HEK293 (cell line): ENCODE data around the gene GSK3B.
"Not testable (repeated sequence)": the region's sequence is repeated elsewhere in the genome, so short reads cannot be mapped to it uniquely, and the experiment has no call there.

Experiments
- CTCF ChIA-PET: fragments of 350-600 bp; formaldehyde crosslinking; extraction: SDS; loops from one replicate; lab custom pipeline; 2021; ENCODE audit warnings: antibody characterized with exemption; lab: Yijun Ruan, JAX
- POLR2A ChIA-PET: fragments of 300-600 bp; formaldehyde crosslinking; extraction: SDS; loops from one replicate; lab custom pipeline; 2020; ENCODE audit warnings: antibody characterized with exemption, inconsistent platforms; lab: Yijun Ruan, JAX
- H3K27ac ChIP-seq: fragments of 200-500 bp; sonication (Bioruptor generic); 2 replicates; pipeline ENCODE4 v1.5.1; 2014; ENCODE audit warnings: low read depth, low read length, control low read depth, inconsistent platforms; ENCODE audit errors: extremely low read depth
- H3K36me3 ChIP-seq, 2 experiments: fragments of 200-500 bp in 1 of 2; sonication (Bioruptor generic) in 1 of 2; 1 replicate in 1 of 2; 2 replicates in 1 of 2; pipeline ENCODE4 v1.5.1; 2014 to 2017; ENCODE audit warnings: inconsistent platforms in 2 of 2, low read length in 2 of 2; ENCODE audit not compliant: control insufficient read depth in 2 of 2, insufficient read depth in 1 of 2
- H3K4me1 ChIP-seq: fragments of 200-500 bp; sonication (Bioruptor generic); 2 replicates; pipeline ENCODE4 v1.5.1; 2014; ENCODE audit warnings: mild to moderate bottlenecking, low read length, inconsistent platforms; ENCODE audit not compliant: control insufficient read depth, insufficient read depth
- H3K4me3 ChIP-seq: 2 replicates; pipeline ENCODE4 v1.5.1; 2011; ENCODE audit warnings: low read depth, mild to moderate bottlenecking, control low read depth, low read length, moderate library complexity
- H3K9me3 ChIP-seq: fragments of 200-500 bp; sonication (Bioruptor generic); 2 replicates; pipeline ENCODE4 v1.5.1; 2014; ENCODE audit warnings: low read depth, low read length, inconsistent platforms; ENCODE audit not compliant: control insufficient read depth, insufficient read depth
- BCL6B ChIP-seq: fragments of 450-650 bp; formaldehyde crosslinking; IDR thresholded peaks from 2 replicates; pipeline ENCODE4 v1.5.1; 2017; ENCODE audit warnings: missing biosample characterization, missing genetic modification characterization
- GLIS1 ChIP-seq: fragments of 450-650 bp; formaldehyde crosslinking; IDR thresholded peaks from 2 replicates; pipeline ENCODE4 v1.5.1; 2016; ENCODE audit warnings: missing biosample characterization, missing genetic modification characterization
- HOXC10 ChIP-seq: sonication (generic); formaldehyde crosslinking; IDR thresholded peaks from 2 replicates; pipeline ENCODE4 v1.8.1; 2023; ENCODE audit warnings: mild to moderate bottlenecking, missing genetic modification reagents
- KLF16 ChIP-seq: fragments of 450-650 bp; formaldehyde crosslinking; IDR thresholded peaks from 2 replicates; pipeline ENCODE4 v1.5.1; 2017; ENCODE audit warnings: missing biosample characterization, missing genetic modification characterization
- OSR2 ChIP-seq: fragments of 450-650 bp; formaldehyde crosslinking; IDR thresholded peaks from 2 replicates; pipeline ENCODE4 v1.5.1; 2016; ENCODE audit warnings: missing biosample characterization, missing genetic modification characterization
- SETDB1 ChIP-seq: IDR thresholded peaks from one replicate; pipeline ENCODE4 v1.6.1; 2017; ENCODE audit warnings: mild to moderate bottlenecking, low read length, moderate library complexity, mixed read lengths; ENCODE audit not compliant: insufficient read length
- ZBTB26 ChIP-seq: fragments of 450-650 bp; formaldehyde crosslinking; optimal IDR thresholded peaks from 2 replicates; pipeline ENCODE3; 2016; ENCODE audit warnings: missing biosample characterization, mild to moderate bottlenecking, missing genetic modification characterization
- ZNF175 ChIP-seq: fragments of 450-650 bp; formaldehyde crosslinking; IDR thresholded peaks from 2 replicates; pipeline ENCODE4 v1.5.1; 2016; ENCODE audit warnings: missing biosample characterization, missing genetic modification characterization
- ZNF202 ChIP-seq: fragments of 450-650 bp; formaldehyde crosslinking; IDR thresholded peaks from 2 replicates; pipeline ENCODE4 v1.5.1; 2016; ENCODE audit warnings: missing biosample characterization, missing genetic modification characterization, borderline replicate concordance
- ZNF292 ChIP-seq: fragments of 450-650 bp; formaldehyde crosslinking; IDR thresholded peaks from 2 replicates; pipeline ENCODE4 v1.5.1; 2016; ENCODE audit warnings: low read depth, missing biosample characterization, missing genetic modification characterization, borderline replicate concordance
- ZNF302 ChIP-seq: fragments of 450-650 bp; formaldehyde crosslinking; IDR thresholded peaks from 2 replicates; pipeline ENCODE4 v1.5.1; 2016; ENCODE audit warnings: missing biosample characterization, missing genetic modification characterization, low read depth
- ZNF510 ChIP-seq: fragments of 450-650 bp; formaldehyde crosslinking; IDR thresholded peaks from 2 replicates; pipeline ENCODE4 v1.5.1; 2018; ENCODE audit warnings: mild to moderate bottlenecking, missing genetic modification characterization, missing biosample characterization; ENCODE audit not compliant: insufficient replicate concordance
- ZNF629 ChIP-seq: fragments of 450-650 bp; formaldehyde crosslinking; IDR thresholded peaks from 2 replicates; pipeline ENCODE4 v1.5.1; 2017; ENCODE audit warnings: missing biosample characterization, missing genetic modification characterization
- ZNF654 ChIP-seq: fragments of 450-650 bp; formaldehyde crosslinking; IDR thresholded peaks from 2 replicates; pipeline ENCODE4 v1.5.1; 2016; ENCODE audit warnings: low read depth, missing biosample characterization, missing genetic modification characterization
- ZNF768 ChIP-seq: fragments of 450-650 bp; formaldehyde crosslinking; IDR thresholded peaks from 2 replicates; pipeline ENCODE4 v1.5.1; 2018; ENCODE audit warnings: missing biosample characterization, mild to moderate bottlenecking, missing genetic modification characterization
- ZNF777 ChIP-seq: fragments of 450-650 bp; formaldehyde crosslinking; IDR thresholded peaks from 2 replicates; pipeline ENCODE4 v1.5.1; 2017; ENCODE audit warnings: missing biosample characterization, missing genetic modification characterization, borderline replicate concordance
- ZXDB ChIP-seq: fragments of 450-650 bp; formaldehyde crosslinking; IDR thresholded peaks from 2 replicates; pipeline ENCODE4 v1.5.1; 2016; ENCODE audit warnings: missing biosample characterization, missing genetic modification characterization

The GSK3B gene

GRCh38 chr3:119893769-119894168 lies 200.5 kb downstream of the GSK3B start:
- H3K4me1 ChIP-seq = no peaks in the 10 kb centered on the region; the same call in 1 of the 2 replicates
- no peak for TF ChIP-seq HOXC10 (CRISPR knock-in tag)
- TF ChIP-seq ZNF302 (tag by site-specific recombination) = no peak
- TF ChIP-seq GLIS1 (tag by site-specific recombination) = no peak
- no peak for TF ChIP-seq OSR2 (tag by site-specific recombination)
- no peak for TF ChIP-seq ZNF777 (tag by site-specific recombination)
- TF ChIP-seq ZXDB (tag by site-specific recombination) = no peak
- TF ChIP-seq ZNF768 (tag by site-specific recombination) = no peak
- TF ChIP-seq ZNF510 (tag by site-specific recombination) = no peak
- TF ChIP-seq ZNF629 (tag by site-specific recombination) = no peak
- no peak for TF ChIP-seq KLF16 (tag by site-specific recombination)
- TF ChIP-seq ZNF202 = no peak
- TF ChIP-seq ZNF292 (tag by site-specific recombination) = no peak
- no peak for TF ChIP-seq ZNF175
- no peak for TF ChIP-seq ZBTB26

GRCh38 chr3:119891944-119892721 lies 202.1 kb downstream of the GSK3B start:
- H3K4me3 ChIP-seq = no peak overlapping the region
- peak; percentile 59 for TF ChIP-seq ZNF654 (tag by site-specific recombination)
- no peak for TF ChIP-seq ZBTB26
- no peak for TF ChIP-seq BCL6B (tag by site-specific recombination)
- H3K9me3 ChIP-seq = no peaks in the 10 kb centered on the region
- H3K4me1 ChIP-seq = no peaks in the 10 kb centered on the region; the same call in 1 of the 2 replicates
- ChIA-PET POLR2A (interaction anchor here (1.0 kb wide), 1 partner anchor 204 kb away, joined by 3 read pairs; no protein-coding TSS in a partner anchor), CTCF (interaction anchor here (0.6 to 3.1 kb wide), 23 partner anchors 9 to 667 kb away, joined by 3 to 20 read pairs (median 3); partner anchors contain the start of gene GSK3B)
- H3K36me3 ChIP-seq = peaks cover 0 to 19% of the 10 kb centered on the region in 2 experiments; a peak in 1 of 3 replicates
- no peak overlapping the region for H3K27ac ChIP-seq

More at GRCh38 chr3:119893769-119894168, 200.5 kb downstream of the GSK3B start:
- ChIA-PET CTCF (interaction anchor here (0.6 to 3.1 kb wide), 6 partner anchors 10 to 582 kb away, joined by 3 to 20 read pairs (median 3); no protein-coding TSS in a partner anchor), POLR2A (no interaction called here)
- H3K9me3 ChIP-seq = no peaks in the 10 kb centered on the region
- no peak overlapping the region for H3K27ac ChIP-seq
- H3K36me3 ChIP-seq = peaks cover 0 to 16% of the 10 kb centered on the region in 2 experiments; a peak in 1 of 3 replicates
- H3K4me3 ChIP-seq = no peak overlapping the region

GRCh38 chr3:119888681-119889080 lies 205.6 kb downstream of the GSK3B start:
- POLR2A ChIA-PET, CTCF ChIA-PET, H3K4me1 ChIP-seq, H3K4me3 ChIP-seq, H3K27ac ChIP-seq, H3K9me3 ChIP-seq: not testable (repeated sequence)
- peak; percentile 52 for TF ChIP-seq SETDB1
- H3K36me3 ChIP-seq = peaks cover 0 to 11% of the 10 kb centered on the region in 2 experiments; a peak in 1 of 3 replicates
